ENCODE data around the gene MRAP. TPM values are rescaled to one million over a fixed set of nuclear protein-coding genes. Genes with fewer than 3 reads are reported as not detected.

Gene MRAP
- polyA plus RNA-seq, 2 of the 4 experiments (the other 2 are of a cell fraction) = not detected

- Histone ChIP-seq H3K27ac (no peak overlapping the region), H3K4me1 (no peaks in the 10 kb centered on the region), H3K4me2 (no peak overlapping the region), H3K4me3 (no peak overlapping the region), H3K9me3 (no peaks in the 10 kb centered on the region)
- 87% methylated on average over 3 of the region's 3 CpGs for WGBS (ENCODE audit: missing lambda C conversion rate)
- ChIA-PET POLR2A (no interaction called here), CTCF (no interaction called here)
- ATAC-seq = no peak
- FAIRE-seq = no peak
- no peak for TF ChIP-seq MYC (IDR thresholded peaks at IDR 0.05; ENCODE audit: borderline replicate concordance, low read length)
- TF ChIP-seq NPAS2 (CRISPR knock-in tag; IDR thresholded peaks at IDR 0.05; ENCODE audit: borderline replicate concordance) = no peak
- TF ChIP-seq FOXS1 (CRISPR knock-in tag; IDR thresholded peaks at IDR 0.05) = no peak
- no peak for TF ChIP-seq FOSB (CRISPR knock-in tag; IDR thresholded peaks at IDR 0.05)
- TF ChIP-seq RARB (CRISPR knock-in tag; IDR thresholded peaks at IDR 0.05) = no peak
- no peak for TF ChIP-seq KDM5A (IDR thresholded peaks at IDR 0.05)
- TF ChIP-seq NR3C1 (IDR thresholded peaks at IDR 0.05) = no peak
- TF ChIP-seq KDM1A (IDR thresholded peaks at IDR 0.05; ENCODE audit: low read depth) = no peak
- TF ChIP-seq NFE2L2 (conservative IDR thresholded peaks at IDR 0.05; ENCODE audit: low read length) = no peak
- no peak for TF ChIP-seq JUN (IDR thresholded peaks at IDR 0.05)
- no peak for TF ChIP-seq ESRRA (IDR thresholded peaks at IDR 0.05; ENCODE audit: borderline replicate concordance, low read length)
- TF ChIP-seq, protein P1, sequence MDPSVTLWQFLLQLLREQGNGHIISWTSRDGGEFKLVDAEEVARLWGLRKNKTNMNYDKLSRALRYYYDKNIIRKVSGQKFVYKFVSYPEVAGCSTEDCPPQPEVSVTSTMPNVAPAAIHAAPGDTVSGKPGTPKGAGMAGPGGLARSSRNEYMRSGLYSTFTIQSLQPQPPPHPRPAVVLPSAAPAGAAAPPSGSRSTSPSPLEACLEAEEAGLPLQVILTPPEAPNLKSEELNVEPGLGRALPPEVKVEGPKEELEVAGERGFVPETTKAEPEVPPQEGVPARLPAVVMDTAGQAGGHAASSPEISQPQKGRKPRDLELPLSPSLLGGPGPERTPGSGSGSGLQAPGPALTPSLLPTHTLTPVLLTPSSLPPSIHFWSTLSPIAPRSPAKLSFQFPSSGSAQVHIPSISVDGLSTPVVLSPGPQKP (IDR thresholded peaks at IDR 0.05; ENCODE audit: low read depth, low read length) = no peak
- TF ChIP-seq RAD21 (conservative IDR thresholded peaks at IDR 0.05 in 1 of 2, IDR thresholded peaks at IDR 0.05 in 1 of 2) = no peak
- no peak for TF ChIP-seq FOSL2 (IDR thresholded peaks at IDR 0.05)
- TF ChIP-seq FOSL2 (CRISPR knock-in tag; IDR thresholded peaks at IDR 0.05) = no peak
- no peak for TF ChIP-seq CEBPB (IDR thresholded peaks at IDR 0.05)
- TF ChIP-seq EP300 (IDR thresholded peaks at IDR 0.05) = no peak
- TF ChIP-seq SMC3 (IDR thresholded peaks at IDR 0.05) = no peak
- no peak for DNase-seq (ENCODE audit: low read depth in 1 of 2, low spot score in 1 of 2)
Observed at GRCh38 chr21:32329776-32330175, 31.1 kb downstream of the MRAP start.

- no peak for TF ChIP-seq CBX8 (IDR thresholded peaks at IDR 0.05)
- no peak for TF ChIP-seq ZNF302 (CRISPR knock-in tag; IDR thresholded peaks at IDR 0.05)
- no peak for TF ChIP-seq RNF2 (IDR thresholded peaks at IDR 0.05; ENCODE audit: borderline replicate concordance, low read depth)
- TF ChIP-seq CHD4 (IDR thresholded peaks at IDR 0.05; ENCODE audit: borderline replicate concordance) = no peak
- no peak for TF ChIP-seq EHF (CRISPR knock-in tag; IDR thresholded peaks at IDR 0.05)
- TF ChIP-seq JUNB (IDR thresholded peaks at IDR 0.05) = no peak
- no peak for TF ChIP-seq ZFP36 (IDR thresholded peaks at IDR 0.05; ENCODE audit: borderline replicate concordance, partially characterized antibody)
- no peak for TF ChIP-seq CEBPB (IDR thresholded peaks at IDR 0.05)
- TF ChIP-seq JUN (IDR thresholded peaks at IDR 0.05) = no peak
- TF ChIP-seq ZSCAN20 (CRISPR knock-in tag; IDR thresholded peaks at IDR 0.05) = no peak
- TF ChIP-seq ESRRA (IDR thresholded peaks at IDR 0.05; ENCODE audit: borderline replicate concordance, low read length) = no peak
- TF ChIP-seq, protein P2, sequence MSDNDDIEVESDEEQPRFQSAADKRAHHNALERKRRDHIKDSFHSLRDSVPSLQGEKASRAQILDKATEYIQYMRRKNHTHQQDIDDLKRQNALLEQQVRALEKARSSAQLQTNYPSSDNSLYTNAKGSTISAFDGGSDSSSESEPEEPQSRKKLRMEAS (IDR thresholded peaks at IDR 0.05) = no peak
- TF ChIP-seq HOXB13 (CRISPR knock-in tag; IDR thresholded peaks at IDR 0.05; ENCODE audit: low read depth) = no peak
- TF ChIP-seq HEYL (CRISPR knock-in tag; IDR thresholded peaks at IDR 0.05) = no peak
- TF ChIP-seq TP53 (CRISPR knock-in tag; IDR thresholded peaks at IDR 0.05) = no peak
- TF ChIP-seq MYC (IDR thresholded peaks at IDR 0.05; ENCODE audit: borderline replicate concordance, low read length) = no peak
- TF ChIP-seq MAFK (IDR thresholded peaks at IDR 0.05; ENCODE audit: partially characterized antibody) = no peak
- TF ChIP-seq ZC3H11A (IDR thresholded peaks at IDR 0.05) = no peak
- ATAC-seq (no peak), DNase-seq (ENCODE audit: low read depth in 1 of 2, low spot score in 1 of 2) (no peak), FAIRE-seq (no peak)
- Histone ChIP-seq H3K27ac (no peak overlapping the region), H3K9me3 (no peaks in the 10 kb centered on the region), H3K4me1 (no peaks in the 10 kb centered on the region), H3K4me2 (no peak overlapping the region), H3K4me3 (no peak overlapping the region)
- CTCF ChIA-PET = interaction anchor here (0.6 kb wide), 2 partner anchors 268 to 1009 kb away, joined by 3 to 4 read pairs; no protein-coding TSS in a partner anchor
- WGBS (ENCODE audit: missing lambda C conversion rate) = 94% methylated on average over 4 of the region's 4 CpGs
- POLR2A ChIA-PET = no interaction called here
Observed at GRCh38 chr21:32330784-32331311, 32.2 kb downstream of the MRAP start.

Data from A549 (cell line).